Amygdala (tissue), 56 donors: ENCODE results near the gene CELA3A.

Experiments
- DNase-seq, 56 donors: peaks; one replicate each; lab custom pipeline; 2025; lab: John Stamatoyannopoulos, UW

Gene CELA3A

GRCh38 chr1:22044690-22045420 lies 43.4 kb downstream of the CELA3A start:
- DNase-seq = peak in 2 of 56 donors; percentile 6 to 8

- DNase-seq = no peak
Observed at GRCh38 chr1:22045604-22046228, 44.3 kb downstream of the CELA3A start.

GRCh38 chr1:22048351-22049192 lies 47.1 kb downstream of the CELA3A start:
- DNase-seq = peak in 6 of 56 donors; percentile 4 to 31 (median 14)

GRCh38 chr1:22050330-22050729 lies 48.9 kb downstream of the CELA3A start:
- no peak for DNase-seq

- DNase-seq = no peak
Observed at GRCh38 chr1:22051607-22052114, 50.2 kb downstream of the CELA3A start.

- DNase-seq = peak; percentile 40 to 98 (median 93)
Observed at GRCh38 chr1:22052115-22053016, 50.9 kb downstream of the CELA3A start, which contains the start of gene CDC42. TSS of gene CDC42 (plus strand) at chr1:22052709. CDS start at chr1:22078479, 25,770 bp downstream.

GRCh38 chr1:22053017-22053860 lies 51.8 kb downstream of the CELA3A start:
- DNase-seq = peak in 41 of 56 donors; percentile 10 to 73 (median 47)

- DNase-seq = no peak
Observed at GRCh38 chr1:22053861-22054770, 52.7 kb downstream of the CELA3A start.

- DNase-seq = no peak
Observed at GRCh38 chr1:22055463-22055862, 54.0 kb downstream of the CELA3A start.

- DNase-seq = no peak
Observed at GRCh38 chr1:22056043-22056442, 54.6 kb downstream of the CELA3A start.

- no peak for DNase-seq
Observed at GRCh38 chr1:22056936-22057335, 55.5 kb downstream of the CELA3A start.

- DNase-seq = no peak
Observed at GRCh38 chr1:22057861-22058260, 56.4 kb downstream of the CELA3A start.
